SK-N-SH treated with all-trans-retinoic acid at 6 μM for 48 hours (cell line): Measurements from ENCODE around the gene ACAP2.

ENCODE experiments used
- ARNTL ChIP-seq: fragments of 450-650 bp; formaldehyde crosslinking; IDR thresholded peaks from 2 replicates; pipeline ENCODE4 v1.5.0; 2020; ENCODE audit warnings: low read depth, mild to moderate bottlenecking, moderate library complexity, borderline replicate concordance
- CSDC2 ChIP-seq: fragments of 250-450 bp; sonication (Bioruptor Pico); IDR thresholded peaks from 2 replicates; pipeline ENCODE4 v1.5.0; 2020; ENCODE audit warnings: mild to moderate bottlenecking, moderate library complexity
- ZNF565 ChIP-seq: fragments of 450-650 bp; formaldehyde crosslinking; conservative IDR thresholded peaks from 2 replicates; pipeline ENCODE4 v1.5.0; 2020; ENCODE audit warnings: low read depth, mild to moderate bottlenecking, moderate library complexity

DNA sequence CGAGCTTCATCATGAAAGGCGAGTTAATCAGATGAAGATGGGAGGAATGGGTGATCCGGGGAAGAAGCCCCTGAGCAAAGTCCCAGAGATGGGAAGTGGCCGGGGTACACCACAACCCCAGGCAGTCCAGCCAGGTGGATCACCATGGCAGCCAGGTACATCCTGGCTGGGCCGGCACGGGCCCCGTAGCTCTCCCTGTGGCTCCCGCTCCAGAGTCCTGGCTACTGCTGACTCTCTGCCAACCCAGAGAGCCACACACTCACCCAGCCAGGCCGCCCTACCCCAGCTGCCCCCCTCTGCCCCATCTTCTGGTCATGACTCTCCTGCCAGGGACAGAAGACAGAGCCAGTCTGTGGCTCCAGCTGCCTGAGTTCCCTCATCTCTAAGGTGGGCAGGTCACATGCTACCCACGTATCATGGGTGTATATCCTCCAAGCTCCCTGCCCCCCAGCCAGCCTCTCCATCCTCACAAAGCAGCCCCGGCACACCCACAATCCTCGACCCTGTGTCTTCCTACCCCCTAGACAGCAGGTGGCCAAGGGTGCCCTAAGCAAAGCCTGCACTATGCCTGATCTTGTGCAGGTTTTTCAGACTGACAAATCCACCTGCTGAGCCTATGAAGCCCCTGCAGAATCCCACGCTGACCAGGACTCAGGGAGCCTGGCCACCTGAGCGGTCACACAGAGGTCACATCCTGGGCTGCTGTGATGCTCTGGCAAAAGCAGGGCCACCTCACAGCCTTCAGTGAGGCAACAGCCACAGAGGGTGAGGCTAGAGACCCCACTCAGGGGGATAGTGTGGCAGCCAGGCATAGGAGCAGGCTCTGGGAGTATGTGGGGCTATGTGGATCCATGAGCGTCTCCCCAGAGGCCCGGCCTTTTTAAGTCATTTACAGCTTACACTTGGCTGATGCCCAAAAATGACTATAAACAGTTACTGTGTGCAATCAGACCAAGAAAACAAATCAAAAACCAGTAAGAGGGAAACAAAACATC lies 185.1 kb downstream of the ACAP2 start:
- TF ChIP-seq ZNF565 (CRISPR knock-in tag): no peak
- TF ChIP-seq CSDC2: no peak
- no peak for TF ChIP-seq ARNTL (CRISPR knock-in tag)
